Activated T-cell treated with anti-CD3 and anti-CD28 coated beads, Interleukin-2, amount 50 U/mL, for 1 hour (primary cell): ENCODE data around the gene MAPKAP1.

Experiments
- DNase-seq: peaks from one replicate; pipeline ENCODE4 v3.0.0-alpha.2; 2020

The MAPKAP1 gene

DNA sequence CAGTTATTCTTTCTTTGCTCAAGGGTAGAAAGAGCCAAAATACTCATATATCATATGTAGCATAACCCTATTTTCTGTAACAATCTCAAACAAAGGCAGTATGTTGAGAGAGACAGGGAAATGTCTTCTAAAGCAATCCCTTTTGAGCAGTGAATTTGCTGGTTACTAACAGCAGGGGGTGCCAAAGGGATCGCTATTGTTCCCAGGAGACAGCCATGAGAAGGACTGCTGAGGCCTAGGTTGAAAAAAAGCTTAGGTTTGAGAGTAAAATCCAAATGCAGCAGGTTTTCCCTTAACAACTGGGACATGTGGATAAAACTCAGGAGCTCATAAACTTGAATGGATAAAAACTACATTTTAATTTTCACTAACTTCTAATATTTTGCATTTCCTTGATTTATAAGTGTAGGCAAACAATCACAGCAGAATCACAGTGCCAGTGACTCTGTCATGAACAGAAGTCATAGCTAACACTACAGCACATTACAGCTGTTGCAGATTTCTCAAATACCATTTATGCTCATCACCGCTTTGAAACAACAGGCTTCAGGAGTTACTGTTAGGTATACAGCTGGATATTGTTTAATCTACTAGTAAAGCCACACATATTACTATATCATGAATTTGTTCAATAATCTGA is 148.4 kb downstream of the MAPKAP1 start:
- peak; percentile 21 for DNase-seq

DNA sequence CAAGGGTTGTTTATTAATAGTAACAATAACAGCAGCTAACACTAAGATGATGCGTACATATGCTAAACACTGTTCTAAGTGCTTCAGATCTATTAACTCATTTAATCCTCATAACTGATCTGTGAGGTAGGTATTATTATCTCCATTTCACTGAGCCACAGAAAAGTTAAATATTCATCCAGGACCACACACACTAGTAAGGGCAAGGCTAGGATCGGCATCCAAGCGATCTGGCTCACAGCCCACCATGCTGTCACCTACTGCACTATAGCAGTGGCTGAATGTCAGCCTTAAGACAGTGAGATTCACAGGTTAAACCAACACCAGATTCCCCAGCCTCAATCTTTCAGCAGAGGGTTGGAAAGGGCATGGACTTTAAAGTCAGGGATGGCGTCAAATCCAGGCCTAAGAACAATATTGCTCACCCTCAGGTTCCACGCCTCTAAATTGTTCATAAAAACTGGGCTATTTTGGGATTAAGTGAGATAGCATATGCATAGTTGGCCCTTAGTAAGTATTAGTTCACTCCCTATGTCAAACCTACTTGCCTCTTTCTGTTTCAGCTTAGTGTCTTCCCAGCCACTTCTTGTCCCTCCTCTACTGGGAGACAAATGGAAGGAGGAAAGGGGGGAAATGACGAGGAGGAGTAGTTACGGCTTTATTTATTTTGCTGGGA is 150.8 kb downstream of the MAPKAP1 start:
- DNase-seq = no peak

DNA sequence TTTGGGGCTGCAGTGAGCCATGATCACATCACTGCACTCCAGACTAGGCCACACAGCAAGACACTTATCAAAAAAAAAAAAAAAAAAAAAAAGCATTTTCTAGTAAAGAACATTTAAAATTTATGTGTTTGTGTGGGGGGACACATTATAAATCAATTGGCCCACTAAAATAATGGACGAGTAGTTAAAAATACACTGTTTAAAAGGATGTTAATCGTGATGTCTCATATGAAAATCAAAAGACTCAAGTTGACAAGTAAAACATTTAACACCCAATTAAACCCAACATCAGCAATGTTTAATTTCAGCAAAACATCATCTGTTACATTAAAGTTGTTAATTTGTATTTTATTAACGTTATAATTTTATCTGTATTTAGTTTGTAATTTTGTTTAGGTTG is 152.3 kb downstream of the MAPKAP1 start:
- DNase-seq = no peak

DNA sequence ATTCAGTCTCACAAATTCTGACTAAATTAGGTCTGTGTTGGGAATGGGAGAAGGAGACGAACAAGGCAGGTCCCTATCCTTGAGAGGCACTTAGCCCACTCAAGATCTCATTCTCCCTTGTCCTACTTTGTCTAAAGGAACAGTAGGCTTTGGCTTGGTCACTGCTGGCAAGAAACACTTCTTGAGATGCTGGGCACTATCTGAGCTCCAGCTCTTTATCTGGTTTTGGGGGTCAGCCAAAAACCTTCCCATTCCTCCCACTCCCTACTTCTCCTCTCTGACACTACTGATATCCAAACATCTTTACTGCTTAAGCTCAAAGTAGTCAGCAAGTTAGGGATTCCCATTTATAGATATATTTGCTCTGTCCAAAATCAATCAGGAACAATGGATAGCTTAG is 155.2 kb downstream of the MAPKAP1 start:
- DNase-seq = no peak

DNA sequence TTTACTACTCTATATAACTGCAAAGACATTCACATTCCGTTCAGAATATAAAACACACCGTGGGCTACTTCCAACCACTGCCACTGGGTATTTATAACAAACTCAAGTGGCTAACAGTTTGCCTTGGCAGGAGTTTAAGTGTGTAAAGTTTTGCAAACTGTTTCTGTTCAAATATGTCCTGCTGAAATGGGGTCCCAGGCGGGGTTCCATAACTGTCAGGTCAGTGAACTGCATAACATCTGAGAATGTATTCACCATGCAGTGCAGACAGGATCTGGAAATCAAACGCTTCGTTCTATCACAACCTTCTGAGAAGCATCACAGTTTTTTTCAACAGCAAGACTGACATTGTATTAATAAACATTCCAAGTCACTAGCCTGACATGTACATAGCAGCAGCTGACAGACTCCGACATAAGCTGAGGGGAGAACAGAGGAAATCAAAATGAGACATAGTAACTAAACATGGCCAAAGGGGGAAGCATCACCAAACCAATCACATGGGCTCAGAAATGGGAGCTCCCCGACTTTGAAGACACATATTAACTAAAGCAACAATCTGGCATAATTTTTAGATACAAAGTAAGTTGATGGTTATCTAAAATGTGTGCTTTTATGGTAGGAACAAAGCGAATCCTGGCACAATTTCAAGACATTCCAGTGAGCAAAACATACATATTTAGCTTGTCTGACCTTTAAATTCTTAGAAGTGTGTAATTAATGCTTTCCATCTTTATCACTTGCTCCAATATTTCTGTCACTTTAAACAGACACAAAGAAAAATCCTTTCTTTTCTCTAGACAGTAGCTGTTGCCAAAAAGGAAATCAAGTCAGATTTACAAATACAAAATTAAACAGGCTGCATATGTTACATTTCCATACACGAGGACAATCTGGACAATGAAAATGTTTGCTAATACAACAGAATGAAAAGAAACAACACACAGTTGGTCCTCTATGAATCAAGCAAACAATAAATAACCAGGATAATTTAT is 156.8 kb downstream of the MAPKAP1 start:
- no peak for DNase-seq

DNA sequence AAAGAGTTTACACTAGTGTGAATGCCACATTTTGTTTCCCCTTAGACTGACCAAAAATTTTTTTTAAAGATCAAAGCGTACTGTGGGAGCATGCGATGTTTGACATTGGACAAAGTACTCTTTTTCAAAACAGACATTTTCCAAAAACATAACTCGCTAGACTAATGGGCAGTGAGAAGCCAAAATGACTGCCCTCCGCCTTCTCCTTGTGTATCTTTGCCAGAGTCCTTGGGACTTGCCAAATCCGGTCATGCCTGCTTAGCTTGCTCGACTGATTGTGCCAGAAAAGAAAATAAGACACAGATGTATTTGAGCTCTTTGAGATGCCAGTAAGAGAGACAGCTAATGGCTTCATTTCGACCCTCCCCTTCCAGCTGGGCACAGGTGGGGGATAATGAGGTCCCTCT is 157.5 kb downstream of the MAPKAP1 start:
- no peak for DNase-seq

DNA sequence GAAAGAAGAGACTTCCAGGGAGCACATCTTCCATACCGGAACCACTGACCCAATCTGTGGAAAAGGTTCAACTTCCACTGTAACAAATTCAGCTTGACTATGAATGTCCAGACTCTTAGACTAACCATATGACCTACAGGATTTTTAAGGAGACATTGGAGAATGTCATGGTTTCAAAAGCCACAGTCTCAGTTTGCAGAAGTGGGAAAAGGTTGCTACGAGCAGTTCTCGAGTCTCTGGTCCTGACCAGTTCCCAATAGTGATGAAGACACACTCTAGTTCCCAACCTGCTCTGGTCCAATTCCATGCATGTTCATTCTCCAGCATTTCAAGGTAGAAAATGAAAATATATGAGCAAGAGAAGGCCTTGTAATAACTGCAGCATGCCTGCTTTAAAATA is 158.0 kb downstream of the MAPKAP1 start:
- no peak for DNase-seq

DNA sequence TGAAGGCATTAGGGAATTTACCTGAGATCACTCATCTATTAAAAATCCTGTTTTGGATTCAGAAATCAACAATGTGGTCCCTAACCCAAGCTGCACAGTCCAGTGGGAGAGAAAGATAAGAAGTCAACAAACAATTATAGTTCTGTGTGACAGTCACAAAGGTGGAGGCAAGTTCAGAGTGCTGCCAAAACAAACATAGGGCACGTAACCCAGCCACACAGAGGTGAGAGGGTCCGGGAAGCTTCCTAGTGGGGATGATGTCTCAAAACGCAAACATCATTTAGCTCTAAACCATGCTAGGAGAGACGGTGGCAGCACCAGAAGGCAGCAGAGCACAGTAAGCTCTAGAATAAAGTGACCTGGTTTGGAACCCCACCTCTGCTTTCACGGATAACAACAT is 158.9 kb downstream of the MAPKAP1 start:
- DNase-seq = no peak

DNA sequence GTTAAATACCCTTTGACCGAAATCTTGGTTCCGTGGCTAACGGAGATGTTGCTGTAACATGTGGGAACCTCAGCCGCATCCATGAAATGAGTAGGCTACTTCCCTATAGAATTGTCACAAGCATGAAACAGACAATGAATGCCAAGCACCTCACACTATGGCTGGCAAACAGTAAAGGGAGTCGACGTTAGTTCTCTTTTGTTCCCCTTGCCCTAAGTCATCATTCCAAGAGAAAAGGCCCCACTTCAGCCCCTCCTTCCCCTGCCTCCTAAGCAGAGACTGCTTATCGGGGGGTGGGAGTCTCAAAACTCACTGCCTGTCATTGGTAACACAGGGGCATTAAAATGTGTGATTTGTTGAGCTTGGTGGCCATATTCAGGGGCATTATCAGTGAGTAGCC is 159.6 kb downstream of the MAPKAP1 start:
- DNase-seq = no peak

DNA sequence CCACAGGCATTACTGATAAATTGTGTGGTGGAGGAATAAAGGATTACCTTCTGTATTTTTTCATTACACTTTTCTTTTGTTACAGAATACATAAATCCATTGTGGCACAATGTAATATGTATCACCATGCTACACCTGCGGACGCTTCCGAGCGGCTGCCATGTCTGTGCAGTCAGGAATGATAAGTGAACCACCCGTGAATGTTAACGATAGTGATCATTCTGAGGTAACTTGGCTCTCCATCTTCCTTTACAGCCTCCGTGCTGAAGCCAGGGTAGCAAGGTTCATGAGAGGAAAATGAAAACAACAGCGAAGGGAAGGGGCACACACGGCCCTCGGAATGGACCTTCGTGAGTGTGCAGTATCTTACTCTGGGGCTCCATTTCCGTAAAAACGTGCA is 161.2 kb downstream of the MAPKAP1 start:
- no peak for DNase-seq

DNA sequence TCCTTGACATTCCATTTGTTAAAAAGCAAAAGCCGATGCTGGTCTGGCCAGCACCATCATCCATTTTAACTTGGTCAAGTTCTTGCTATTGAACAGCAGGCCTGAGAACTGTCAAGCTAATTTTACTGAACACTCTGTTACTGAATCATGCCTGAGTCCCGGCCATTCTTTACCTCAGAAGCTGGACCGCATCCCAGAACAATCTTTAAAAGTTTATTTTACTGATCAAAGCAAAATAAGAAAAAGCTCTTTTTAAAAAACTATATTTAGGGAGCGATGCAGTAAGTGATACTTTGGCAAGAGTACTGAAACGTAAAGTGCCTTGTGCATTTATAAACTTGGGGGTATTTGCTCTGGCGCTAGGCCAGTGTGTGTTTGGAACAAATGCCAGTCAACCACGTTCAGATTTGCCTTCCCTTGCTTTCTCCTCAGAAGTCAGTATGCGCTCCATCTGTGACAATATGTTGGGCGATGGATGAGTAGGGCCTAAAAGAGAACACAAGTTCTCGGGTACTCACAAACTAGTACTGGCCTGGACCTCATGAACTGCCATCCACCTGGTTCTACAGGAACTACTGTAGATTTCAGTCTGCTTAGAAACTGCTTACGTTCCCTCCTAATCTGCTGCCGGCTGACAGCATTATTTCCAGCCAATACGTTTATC is 161.9 kb downstream of the MAPKAP1 start:
- no peak for DNase-seq

DNA sequence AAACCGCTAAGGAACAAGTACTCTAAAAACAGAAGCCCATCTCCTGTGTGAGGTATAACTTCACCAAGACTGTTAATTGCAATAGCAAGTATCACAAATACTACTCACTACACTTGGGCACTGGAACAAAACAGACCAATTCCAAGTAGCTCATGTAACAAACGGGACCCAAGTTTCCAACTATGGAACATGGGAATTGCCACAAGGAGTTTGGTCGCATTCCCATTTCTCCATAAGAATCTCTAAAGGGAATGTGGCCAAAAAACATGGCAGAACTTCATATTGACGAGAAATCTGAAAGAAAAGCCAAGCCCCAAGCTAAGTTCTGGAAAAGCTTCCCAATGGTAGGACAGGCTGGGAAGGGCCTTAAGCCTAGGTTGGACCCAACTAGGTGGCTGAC is 162.5 kb downstream of the MAPKAP1 start:
- DNase-seq = no peak

DNA sequence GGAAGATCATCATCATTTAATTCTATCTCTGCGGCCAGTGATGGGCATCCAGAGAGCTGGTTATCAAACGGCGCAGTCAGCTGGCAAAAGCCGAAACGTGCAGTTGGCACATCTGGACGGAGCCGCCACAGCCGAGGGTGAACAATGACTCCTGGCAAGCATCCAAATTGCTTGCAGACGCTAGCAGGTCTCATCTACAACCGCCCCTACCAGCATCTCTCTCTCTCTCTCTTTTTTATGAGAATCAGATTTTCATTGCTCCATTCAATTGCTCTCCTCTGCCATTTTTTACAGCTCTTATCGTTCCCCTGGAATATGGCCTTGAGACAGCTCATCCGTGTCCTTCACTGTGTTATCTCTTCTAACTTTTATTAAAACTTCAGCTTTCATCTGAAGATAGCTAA is 165.2 kb downstream of the MAPKAP1 start:
- DNase-seq = no peak

DNA sequence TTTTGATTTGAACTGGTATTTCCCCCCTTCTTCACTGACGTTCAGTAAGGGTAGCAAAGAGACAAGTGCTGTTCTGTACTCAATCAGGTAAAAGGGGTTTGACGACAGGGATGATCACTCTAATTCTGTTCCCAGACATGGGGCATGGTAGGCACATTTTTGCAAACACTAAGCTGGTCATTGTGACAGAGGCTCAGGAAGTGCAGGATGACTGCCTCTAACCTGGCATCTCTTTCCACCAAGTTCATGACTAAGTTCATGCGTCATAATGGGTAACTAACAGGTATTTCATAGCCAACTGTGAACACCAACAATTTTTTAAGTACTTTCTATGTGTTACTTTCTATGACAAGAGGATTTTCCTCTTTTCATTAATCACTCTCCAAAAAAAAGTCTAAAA is 166.5 kb downstream of the MAPKAP1 start:
- DNase-seq = no peak

DNA sequence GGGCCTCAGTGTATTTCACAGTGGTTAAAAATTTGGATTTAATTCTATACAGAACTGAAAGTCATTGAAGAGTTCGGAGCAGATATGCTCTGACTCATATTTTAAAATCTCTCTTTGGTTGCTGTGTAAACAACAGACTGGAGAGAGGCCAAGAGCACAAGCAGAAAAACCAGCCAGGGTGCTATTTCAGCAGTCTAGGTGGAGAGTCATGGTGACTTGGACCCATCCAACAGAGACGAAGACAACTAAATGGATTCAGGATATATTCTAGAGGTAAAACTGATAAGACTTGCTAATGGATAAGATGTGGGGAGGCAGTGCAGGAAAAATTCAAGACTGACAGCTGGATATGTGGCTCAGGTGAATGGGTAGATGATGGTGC is 168.9 kb downstream of the MAPKAP1 start:
- no peak for DNase-seq

DNA sequence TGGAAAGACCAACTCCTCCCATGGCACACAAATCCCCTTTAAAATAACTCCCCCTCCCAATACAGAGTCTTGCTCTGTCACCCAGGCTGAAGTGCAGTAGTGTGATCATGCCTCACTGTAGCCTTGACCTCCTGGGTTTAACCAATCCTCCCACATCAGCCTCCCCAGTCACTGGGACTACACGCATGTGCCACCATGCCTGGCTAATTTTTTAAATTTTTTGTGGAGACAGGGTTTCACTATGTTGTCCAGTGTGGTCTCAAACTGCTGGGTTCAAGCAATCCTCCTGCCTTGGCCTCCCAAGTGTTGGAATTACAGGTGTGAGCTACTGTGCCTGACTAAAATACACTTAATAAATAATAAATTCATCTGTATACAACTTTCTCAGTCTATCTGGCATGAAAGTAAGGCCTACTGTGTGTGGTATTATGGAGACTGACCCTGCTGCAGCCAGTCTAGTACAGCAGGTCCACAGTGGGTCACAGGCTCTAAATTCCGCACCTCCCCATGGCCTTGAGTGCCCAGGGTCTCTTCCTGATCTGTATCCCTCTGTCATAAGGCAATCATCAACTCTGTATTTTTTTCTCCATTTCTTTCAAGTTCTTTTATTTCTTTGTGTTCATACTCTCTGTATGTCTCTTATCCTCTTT is 169.4 kb downstream of the MAPKAP1 start:
- no peak for DNase-seq

DNA sequence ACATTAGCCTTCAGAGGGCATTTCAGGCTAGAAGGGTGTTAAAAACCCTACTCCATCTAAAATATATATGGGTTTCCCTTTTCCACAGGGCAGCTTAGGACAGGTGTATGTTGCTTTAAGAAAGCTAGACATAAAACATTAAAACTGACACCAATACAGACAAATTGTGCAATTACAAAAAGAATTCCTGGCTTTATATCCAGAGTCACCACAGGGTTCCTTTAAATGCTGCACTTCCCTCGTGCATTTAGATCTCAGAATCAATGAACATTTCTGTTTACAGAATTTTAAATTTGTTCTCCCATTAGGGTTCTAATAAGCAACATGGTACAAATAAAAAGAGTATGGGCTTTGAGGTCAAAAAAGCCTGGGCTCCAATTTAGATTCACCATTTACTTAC is 170.2 kb downstream of the MAPKAP1 start:
- DNase-seq = no peak

DNA sequence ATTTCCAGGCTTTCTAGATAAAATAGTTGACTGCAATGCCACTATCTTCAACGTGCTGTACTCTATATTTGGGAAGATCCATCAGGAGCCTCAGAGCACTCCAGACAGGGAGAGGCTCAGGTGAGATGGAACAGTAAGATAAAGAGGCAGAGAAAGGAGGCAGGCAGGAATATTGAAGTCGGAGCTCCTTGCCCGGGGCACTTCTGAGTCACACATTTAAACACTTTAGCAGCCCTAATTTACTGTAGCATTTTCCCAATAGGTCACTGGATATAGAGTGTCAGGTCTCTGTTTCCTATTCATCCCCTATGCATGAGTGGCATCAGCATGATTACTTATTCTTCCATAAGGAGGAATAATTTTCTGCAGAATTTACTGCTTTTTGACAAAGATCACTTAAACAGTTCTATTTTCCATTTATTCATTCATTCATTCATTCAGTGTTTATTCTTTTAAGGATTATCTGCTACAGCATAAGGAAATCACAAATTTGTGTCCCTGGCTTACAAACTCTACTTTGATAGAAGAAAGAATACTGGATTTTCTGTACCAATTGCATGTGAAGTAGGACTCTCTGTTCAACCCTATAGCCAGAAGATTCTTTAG is 170.7 kb downstream of the MAPKAP1 start:
- no peak for DNase-seq

DNA sequence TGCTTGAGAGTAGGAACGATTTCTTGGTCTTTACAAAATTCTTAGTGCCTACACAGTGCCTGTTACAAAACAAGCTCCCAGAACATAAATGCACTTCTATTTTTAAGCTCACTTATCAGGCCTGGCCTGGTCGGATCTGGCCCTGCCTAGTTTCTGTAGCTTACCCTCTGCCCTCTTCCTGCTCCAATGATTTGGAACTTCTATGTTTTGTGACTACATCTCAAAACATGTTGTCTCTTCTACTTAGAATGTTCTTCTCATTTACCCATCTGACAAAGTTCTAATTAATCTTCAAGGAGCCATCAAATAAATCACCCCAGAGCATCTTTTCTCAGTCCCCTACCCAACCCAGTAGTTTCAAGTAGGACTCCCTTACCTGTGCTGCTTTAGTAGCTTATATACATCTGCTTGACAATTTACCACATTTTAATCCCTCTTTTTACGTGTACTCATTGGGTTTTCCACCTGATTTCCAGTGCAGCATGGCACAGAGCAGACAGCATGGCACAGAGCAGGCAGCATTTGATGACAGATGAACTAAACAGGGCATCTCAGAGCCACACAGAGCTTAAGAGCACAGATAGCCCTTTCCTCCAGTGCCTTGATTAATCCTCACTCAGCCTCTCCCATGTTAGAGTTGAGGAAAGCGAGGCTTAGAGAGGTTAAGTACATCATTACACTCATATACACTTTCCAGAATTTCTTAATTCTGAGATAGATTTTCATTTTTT is 171.9 kb downstream of the MAPKAP1 start:
- DNase-seq = no peak

DNA sequence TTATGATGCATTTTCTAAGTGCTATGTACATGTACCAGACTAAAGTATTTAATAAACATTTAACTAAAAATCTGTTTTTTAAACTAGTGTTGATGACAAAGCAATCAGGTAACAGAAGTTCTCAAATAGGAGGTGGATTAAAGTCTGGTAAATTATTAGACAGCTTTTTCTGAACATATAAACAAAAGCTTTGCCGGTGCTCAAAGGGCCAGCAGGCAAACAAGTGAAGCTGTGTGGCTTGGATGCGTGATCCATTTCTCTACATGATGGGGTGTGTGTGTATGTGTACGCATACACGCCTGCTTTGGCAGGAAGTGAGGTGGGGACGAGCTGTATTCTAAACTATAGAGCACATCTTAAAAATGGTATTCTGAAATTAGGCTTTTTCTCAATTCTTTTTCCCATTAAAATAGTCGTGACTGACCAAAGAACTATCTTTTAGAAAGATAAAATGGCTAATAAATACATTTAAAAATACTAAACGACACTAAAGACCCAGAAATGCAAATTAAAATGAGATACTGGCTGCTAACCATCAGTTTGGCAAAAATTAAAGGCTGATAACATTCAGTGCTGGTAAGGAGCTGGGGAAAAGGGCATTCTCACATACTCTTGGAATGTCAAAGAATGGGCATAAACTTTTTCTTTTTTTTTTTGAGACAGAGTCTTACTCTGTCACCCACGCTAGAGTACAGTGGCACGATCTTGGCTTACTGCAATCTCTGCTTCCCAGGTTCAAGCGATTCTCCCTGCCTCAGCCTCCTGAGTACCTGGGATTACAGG is 174.0 kb downstream of the MAPKAP1 start:
- DNase-seq = no peak

DNA sequence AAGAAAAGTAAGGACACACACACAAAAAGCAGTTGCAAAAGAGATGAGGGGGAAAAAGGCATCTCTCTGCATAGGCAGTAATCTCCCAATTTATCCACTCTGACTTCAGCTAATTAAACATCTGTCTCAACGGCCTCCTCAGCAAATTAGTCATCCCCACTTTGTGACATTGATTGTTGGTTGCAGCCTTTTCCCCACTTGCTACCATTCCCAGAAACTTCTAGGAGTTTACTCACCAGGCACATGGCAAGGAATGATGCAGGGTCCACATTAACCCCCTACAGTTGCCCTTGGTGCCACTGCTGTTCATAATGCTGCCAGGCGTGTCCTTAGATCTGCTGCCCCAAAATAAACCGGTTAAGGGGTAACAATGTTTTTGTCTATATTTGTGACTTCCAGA is 174.6 kb downstream of the MAPKAP1 start:
- DNase-seq = no peak
